Left ventricle myocardium inferior (tissue), 1 donor: ENCODE data around the gene OTOS. TPM values are rescaled to one million over a fixed set of nuclear protein-coding genes. Genes with fewer than 3 reads are reported as not detected.
A peak's percentile ranks its signal among the peaks of the same experiment; 100 is the strongest.

Experiments used
- DNase-seq: peaks from one replicate; pipeline ENCODE4 v3.0.0-alpha.2; 2020
- H3K27ac ChIP-seq: fragments of 200-600 bp; replicated peaks from 2 replicates; pipeline ENCODE4 v1.8.0; 2021
- H3K27me3 ChIP-seq: fragments of 200-600 bp; 2 replicates; pipeline ENCODE4 v1.8.0; 2021; ENCODE audit warnings: low read depth
- H3K36me3 ChIP-seq: fragments of 200-600 bp; 2 replicates; pipeline ENCODE4 v1.8.0; 2021
- H3K4me1 ChIP-seq: fragments of 200-600 bp; 2 replicates; pipeline ENCODE4 v1.8.0; 2021
- H3K4me3 ChIP-seq: fragments of 200-600 bp; 2 replicates; pipeline ENCODE4 v1.8.0; 2021; ENCODE audit warnings: mild to moderate bottlenecking, moderate library complexity
- H3K9me3 ChIP-seq: fragments of 200-600 bp; replicated peaks from 2 replicates; pipeline ENCODE4 v1.8.0; 2021
- CTCF ChIP-seq: fragments of 200-600 bp; IDR thresholded peaks from 2 replicates; pipeline ENCODE4 v1.8.0; 2021; ENCODE audit warnings: antibody characterized with exemption, mild to moderate bottlenecking, borderline replicate concordance
- intact Hi-C: fragments of 100-400 bp; cut with micrococcal nuclease; formaldehyde crosslinking; loops from one replicate; pipeline ENCODE4 v1.11.0; 2022
- total RNA-seq: library from RNA; stranded (reverse); fragmentation: NEBNext Ultra II Directional; extraction: Animal tissue kit (Norgen Biotek cat#: 25700); gene quantifications from one replicate; pipeline ENCODE4 v1.2.1, GENCODE V29; 2021
- donor health status: DM: no; HTN: yes; CAD: no; lungs with severe emphysema.

Gene OTOS
- total RNA-seq, 1 donor from 2014 or later = not detected

GRCh38 chr2:240155048-240155744 lies 14.7 kb upstream of the OTOS start:
- no peak overlapping the region for H3K27ac ChIP-seq
- DNase-seq = no peak
- H3K4me3 ChIP-seq = no peak overlapping the region
- no peak for TF ChIP-seq CTCF
- H3K27me3 ChIP-seq = peaks cover 51% of the 10 kb centered on the region
- intact Hi-C loops = no loop called here
- H3K9me3 ChIP-seq = no peaks in the 10 kb centered on the region
- no peaks in the 10 kb centered on the region for H3K4me1 ChIP-seq
- no peaks in the 10 kb centered on the region for H3K36me3 ChIP-seq

GRCh38 chr2:240154606-240155005 lies 14.1 kb upstream of the OTOS start:
- no peaks in the 10 kb centered on the region for H3K4me1 ChIP-seq
- no peaks in the 10 kb centered on the region for H3K9me3 ChIP-seq
- no peak overlapping the region for H3K27ac ChIP-seq
- peaks cover 57% of the 10 kb centered on the region for H3K27me3 ChIP-seq
- no peak overlapping the region for H3K4me3 ChIP-seq
- no peak for TF ChIP-seq CTCF
- H3K36me3 ChIP-seq = no peaks in the 10 kb centered on the region
- no peak for DNase-seq
- intact Hi-C loops = no loop called here

- peaks cover 68% of the 10 kb centered on the region for H3K27me3 ChIP-seq
Observed at GRCh38 chr2:240153418-240153817, 13.0 kb upstream of the OTOS start.

GRCh38 chr2:240151477-240152031 lies 11.1 kb upstream of the OTOS start:
- no peak overlapping the region for H3K4me3 ChIP-seq
- H3K36me3 ChIP-seq = no peaks in the 10 kb centered on the region
- H3K9me3 ChIP-seq = no peaks in the 10 kb centered on the region
- no peak overlapping the region for H3K27ac ChIP-seq
- intact Hi-C loops = no loop called here
- peaks cover 67% of the 10 kb centered on the region for H3K27me3 ChIP-seq
- TF ChIP-seq CTCF = peak; percentile 11
- peak; percentile 38 for DNase-seq
- H3K4me1 ChIP-seq = no peaks in the 10 kb centered on the region

More at GRCh38 chr2:240153418-240153817, 13.0 kb upstream of the OTOS start:
- no peaks in the 10 kb centered on the region for H3K9me3 ChIP-seq
- no peak for DNase-seq
- intact Hi-C loops = no loop called here
- no peak for TF ChIP-seq CTCF
- no peaks in the 10 kb centered on the region for H3K4me1 ChIP-seq
- H3K36me3 ChIP-seq = no peaks in the 10 kb centered on the region
- no peak overlapping the region for H3K4me3 ChIP-seq
- no peak overlapping the region for H3K27ac ChIP-seq

GRCh38 chr2:240149943-240150784 lies 9.7 kb upstream of the OTOS start:
- DNase-seq = no peak
- H3K9me3 ChIP-seq = no peaks in the 10 kb centered on the region
- no peak overlapping the region for H3K27ac ChIP-seq
- no peak overlapping the region for H3K4me3 ChIP-seq
- TF ChIP-seq CTCF = peak; percentile 71
- peaks cover 76% of the 10 kb centered on the region for H3K27me3 ChIP-seq
- no peaks in the 10 kb centered on the region for H3K36me3 ChIP-seq
- intact Hi-C loops = no loop called here
- no peaks in the 10 kb centered on the region for H3K4me1 ChIP-seq
